ENCODE data around the gene RIMS1.

RIMS1 gene

DNA sequence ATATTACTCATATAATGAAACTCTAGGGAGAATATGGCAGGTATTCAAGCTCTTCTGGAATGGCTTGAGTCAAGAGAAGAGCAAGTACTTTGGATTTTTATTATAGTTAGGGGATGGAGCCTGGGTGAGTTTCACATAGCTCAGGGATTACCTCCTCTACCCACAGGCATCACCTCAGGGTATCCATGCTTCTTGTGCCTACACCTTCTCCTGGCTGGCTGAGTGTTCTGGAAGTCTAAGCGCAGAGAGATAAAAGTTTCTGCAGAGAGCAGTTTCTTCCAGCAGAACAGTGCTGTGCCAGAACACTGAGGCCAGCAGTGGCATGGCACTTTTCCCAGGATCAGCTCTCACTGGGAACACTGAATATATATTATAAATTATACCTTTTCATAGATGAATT, 535.8 kb downstream of the RIMS1 start:
- DNase-seq, result no peak

GRCh38 chr6:72424476-72424875, 538.1 kb downstream of the RIMS1 start:
- DNase-seq, result no peak

DNA sequence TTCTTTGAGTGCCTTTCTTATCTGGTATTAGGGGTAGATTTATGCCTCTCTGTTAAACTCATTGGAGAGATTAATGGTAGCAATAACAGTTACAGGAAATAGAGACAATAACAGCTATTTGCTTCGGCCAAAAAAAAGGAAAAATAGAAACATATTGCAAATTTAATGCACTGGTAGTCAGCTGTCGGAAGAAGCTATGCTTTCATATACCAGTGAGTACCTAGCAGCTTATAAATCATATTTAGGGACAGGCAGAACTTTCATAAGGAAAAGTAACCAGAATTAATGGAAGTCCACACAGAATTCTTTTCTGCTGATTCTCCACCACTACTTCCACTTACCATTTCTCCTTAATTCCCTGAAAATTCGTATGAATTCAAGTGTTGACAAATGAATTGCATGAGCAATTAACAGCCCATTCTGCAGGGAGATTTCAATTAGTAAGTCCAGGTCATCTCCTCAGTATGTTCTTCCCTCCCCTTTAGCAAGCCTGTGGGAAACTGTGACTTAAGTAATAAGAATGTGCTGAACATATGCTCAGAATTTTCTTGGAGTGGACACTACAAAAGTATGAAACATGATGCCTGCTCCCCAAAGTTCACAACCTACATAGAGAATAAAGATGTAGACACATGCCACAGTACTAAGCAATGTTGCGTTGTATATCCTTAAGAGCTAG, 538.8 kb downstream of the RIMS1 start:
- DNase-seq, result no peak

DNA sequence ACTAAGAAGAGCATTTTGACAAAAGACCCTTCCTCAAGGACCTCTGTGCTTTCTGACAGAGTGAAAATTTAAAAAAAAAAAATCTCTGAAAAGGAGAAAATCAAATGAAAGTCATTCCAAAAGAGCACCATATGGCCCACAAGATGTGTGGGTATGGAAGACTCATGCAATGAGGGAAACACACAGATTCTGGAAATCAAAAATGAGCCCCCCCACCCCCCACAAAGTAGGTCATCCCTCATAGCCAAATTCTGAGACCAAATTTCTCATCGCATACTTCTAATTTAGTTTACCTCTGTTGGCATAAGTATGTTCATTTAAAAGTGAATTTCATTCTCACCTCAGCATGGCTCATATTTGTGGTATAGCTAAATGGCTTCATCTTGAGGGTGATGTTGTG, 554.3 kb downstream of the RIMS1 start:
- no peak for DNase-seq

DNA sequence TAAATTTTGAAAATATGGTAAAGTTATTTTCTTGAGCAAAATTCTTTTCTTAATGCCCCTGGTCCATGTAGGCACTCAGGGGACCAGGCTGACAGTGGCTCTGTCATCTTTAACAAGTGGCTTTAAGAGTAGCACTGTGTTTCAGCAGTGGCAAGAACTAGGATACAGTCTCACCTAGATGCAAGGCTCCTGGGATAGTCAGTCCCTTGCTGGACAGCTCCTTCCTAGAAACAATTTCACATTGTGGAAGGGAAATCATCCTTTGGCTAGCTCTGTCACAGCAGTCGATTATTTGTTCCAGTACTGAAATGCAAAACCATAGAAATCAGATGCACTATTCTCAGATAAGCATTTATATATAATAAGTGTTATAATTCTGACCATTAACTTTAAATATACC, 560.1 kb downstream of the RIMS1 start:
- DNase-seq, result no peak
